NCI-H2227 (cell line): ENCODE data around the gene PAIP1.
"Not testable (repeated sequence)": the region's sequence is repeated elsewhere in the genome, so short reads cannot be mapped to it uniquely, and the experiment has no call there.

Experiments
- DNase-seq: peaks from one replicate; lab custom pipeline; 2025; ENCODE audit not compliant: unreplicated experiment; lab: John Stamatoyannopoulos, UW

Gene PAIP1

GRCh38 chr5:43523662-43524072 lies 33.2 kb downstream of the PAIP1 start:
- no peak for DNase-seq

- no peak for DNase-seq
Observed at GRCh38 chr5:43520615-43521014, 36.3 kb downstream of the PAIP1 start.

- DNase-seq = peak; percentile 50
Observed at GRCh38 chr5:43515678-43516048, 41.2 kb downstream of the PAIP1 start.

GRCh38 chr5:43514816-43515677 lies 41.8 kb downstream of the PAIP1 start, which contains the start of gene C5orf34:
C5orf34 (minus strand) TSS chr5:43515148; CDS start chr5:43509339, 5,809 bp downstream.
- peak; percentile 99 for DNase-seq

DNA sequence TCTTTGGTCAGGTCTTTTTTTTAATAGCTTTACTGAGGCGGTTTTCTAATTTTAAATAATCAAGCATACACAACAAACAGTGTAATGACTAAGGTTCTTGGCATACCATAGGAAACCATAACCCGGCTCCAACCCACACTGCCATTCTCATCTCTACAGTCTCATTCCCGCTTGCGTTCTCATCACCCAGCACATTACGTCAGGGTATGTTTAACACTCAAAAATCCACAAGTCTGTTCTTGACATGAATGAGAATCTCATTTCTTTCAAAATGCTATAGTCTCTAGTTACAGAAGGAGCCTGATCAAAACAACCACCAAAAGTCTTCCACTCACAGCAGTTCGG lies 42.4 kb downstream of the PAIP1 start:
- DNase-seq = peak; percentile 71

- DNase-seq = no peak
Observed at GRCh38 chr5:43514025-43514424, 42.9 kb downstream of the PAIP1 start.

DNA sequence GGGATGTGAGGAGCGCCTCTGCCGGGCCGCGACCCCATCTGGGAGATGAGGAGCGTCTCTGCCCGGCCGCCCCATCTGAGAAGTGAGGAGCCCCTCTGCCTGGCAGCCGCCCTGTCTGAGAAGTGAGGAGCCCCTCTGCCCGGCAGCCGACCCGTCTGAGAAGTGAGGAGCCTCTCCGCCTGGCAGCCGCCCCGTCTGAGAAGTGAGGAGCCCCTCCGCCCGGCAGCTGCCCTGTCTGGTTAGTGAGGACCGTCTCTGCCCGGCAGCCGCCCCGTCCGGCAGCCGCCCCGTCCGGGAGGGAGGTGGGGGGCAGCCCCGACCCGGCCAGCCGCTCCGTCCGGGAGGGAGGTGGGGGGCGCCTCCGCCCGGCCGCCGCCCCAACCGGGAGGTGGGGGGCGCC lies 45.8 kb downstream of the PAIP1 start:
- DNase-seq = not testable (repeated sequence)

DNA sequence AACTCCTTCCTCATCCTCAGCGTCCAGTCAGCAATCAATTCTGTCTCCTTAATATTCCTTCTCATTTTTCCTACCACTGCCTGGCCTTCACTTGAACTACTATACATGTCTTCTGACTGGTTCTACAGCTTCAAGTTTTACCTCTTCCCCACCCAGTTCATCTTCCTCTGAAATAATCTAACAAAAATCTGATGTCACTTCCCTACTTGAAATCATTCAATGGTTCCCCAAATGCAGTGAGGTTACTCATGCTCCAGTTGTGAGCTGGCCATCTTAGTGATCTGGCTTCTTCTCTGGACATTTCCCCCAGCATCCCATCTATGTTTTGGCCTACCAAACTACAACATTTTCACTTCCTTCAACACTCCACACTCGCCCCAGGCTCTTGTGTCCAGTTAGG lies 58.3 kb downstream of the PAIP1 start:
- no peak for DNase-seq

- DNase-seq = no peak
Observed at GRCh38 chr5:43497311-43498104, 59.4 kb downstream of the PAIP1 start.

- DNase-seq = no peak
Observed at GRCh38 chr5:43491326-43491725, 65.6 kb downstream of the PAIP1 start.

GRCh38 chr5:43486353-43486752 lies 70.5 kb downstream of the PAIP1 start:
- no peak for DNase-seq

DNA sequence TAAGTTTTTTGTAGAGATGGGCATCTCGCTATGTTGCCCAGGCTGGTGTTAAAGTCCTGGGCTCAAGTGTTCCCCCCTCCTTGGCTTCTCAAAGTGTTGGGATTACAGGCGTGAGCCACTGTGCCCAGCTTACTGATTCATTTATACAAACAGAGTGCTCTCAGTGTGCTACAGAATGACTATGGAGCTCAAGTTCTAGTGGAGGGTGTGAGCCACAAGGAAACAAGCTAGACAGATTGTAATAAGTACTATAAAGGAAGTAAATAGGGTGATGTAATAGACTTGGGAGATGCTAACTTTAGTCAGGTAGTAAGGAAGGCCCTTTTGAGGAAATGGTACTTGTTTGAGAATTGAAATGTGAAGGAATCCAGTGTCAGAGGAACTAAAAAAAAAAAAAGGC lies 71.5 kb downstream of the PAIP1 start:
- DNase-seq = no peak

DNA sequence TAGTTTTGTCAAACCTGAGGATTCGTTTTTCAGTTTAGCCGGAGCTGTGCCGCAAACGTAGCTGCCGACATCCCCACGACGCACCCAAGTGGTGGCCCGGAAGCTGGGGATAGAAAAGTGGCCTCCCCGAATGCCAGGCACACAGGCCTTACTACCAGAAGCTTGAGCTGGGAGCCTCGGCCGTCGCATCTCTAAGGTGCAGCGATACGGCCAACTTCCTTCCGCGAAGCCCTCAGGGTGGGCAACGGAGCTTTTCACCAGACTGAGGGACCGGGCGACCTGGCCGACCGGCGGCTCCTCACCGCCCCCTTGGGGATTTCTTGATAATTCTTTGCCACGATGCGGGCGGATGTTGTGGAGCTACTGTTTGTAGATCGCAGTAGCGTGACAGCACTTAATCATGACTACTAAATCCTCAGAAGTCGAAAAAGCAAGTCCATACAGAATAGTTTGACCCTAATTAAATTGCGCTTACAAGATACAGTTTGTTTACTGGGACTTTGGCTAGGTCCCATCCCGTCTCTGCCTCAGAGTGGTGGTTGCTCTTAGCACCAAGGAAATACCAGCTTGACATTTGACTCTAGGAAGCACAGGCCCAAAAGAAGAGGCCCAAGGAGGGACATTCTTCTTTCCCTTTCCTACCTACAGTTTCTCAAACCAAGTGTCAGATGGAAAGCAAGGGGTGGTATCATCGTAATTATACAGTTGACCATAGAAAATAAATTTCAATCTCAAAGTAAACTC lies 72.6 kb downstream of the PAIP1 start:
- peak; percentile 92 for DNase-seq

DNA sequence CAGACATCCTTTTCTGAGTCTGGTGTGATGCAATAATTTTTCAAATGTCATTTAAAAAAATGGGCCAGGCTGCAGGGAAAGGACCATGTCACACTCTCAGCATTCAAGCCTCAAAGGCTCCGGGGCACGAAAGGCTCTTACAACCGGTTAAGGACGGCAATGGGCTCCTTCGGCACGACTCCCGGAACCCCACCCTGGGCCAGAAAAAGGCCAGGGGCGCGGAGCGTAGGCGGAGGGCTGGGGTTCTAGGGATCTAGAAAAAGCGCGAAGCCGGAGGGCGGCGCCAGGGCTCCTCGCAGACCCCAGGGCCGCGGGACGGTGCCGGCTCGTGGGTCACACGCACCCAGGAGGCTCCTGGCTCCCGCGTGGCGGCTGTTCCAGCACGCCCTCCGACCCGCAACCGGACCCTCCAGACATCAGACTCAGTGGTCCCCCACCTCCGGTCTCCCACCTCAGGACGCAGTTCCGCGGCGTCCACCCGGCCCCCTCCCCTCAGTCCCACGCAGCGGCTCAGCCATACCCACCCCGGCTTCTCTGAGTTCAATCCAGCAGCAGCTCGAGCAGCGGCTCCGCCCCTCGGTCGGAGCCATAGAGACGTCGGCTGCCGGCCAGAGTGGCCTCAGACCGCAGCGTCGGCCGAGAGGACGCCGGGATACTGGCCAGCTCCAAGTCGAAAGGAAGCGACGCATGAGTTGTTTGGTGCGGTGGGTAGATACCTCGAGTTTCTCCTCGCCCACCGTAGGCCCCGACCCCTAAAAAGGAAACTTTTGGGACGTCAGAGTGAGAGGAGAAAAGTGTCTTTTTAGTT lies 73.4 kb downstream of the PAIP1 start, which contains the start of gene TMEM267:
Gene TMEM267 (minus strand): TSS at position 568 of the 808 bp plus-strand sequence. CDS start 29,896 bp downstream, outside the sequence.
- peak; percentile 98 for DNase-seq

GRCh38 chr5:43482490-43483297 lies 74.2 kb downstream of the PAIP1 start:
- no peak for DNase-seq
